ENCODE data around the gene RBKS.
"Not testable (repeated sequence)": the region's sequence is repeated elsewhere in the genome, so short reads cannot be mapped to it uniquely, and the experiment has no call there.

RBKS gene

GRCh38 chr2:27756544-27757498, 133.4 kb downstream of the RBKS start:
- no peak overlapping the region for H3K4me3 ChIP-seq (ENCODE audit: low read depth, low read length)
- no peak for TF ChIP-seq CTCF (conservative IDR thresholded peaks at IDR 0.05; ENCODE audit: low read depth, low read length)
- no peak for DNase-seq (ENCODE audit: low read depth)

GRCh38 chr2:27756091-27756490, 134.1 kb downstream of the RBKS start:
- no peak overlapping the region for H3K4me3 ChIP-seq (ENCODE audit: low read depth, low read length)
- no peak for TF ChIP-seq CTCF (conservative IDR thresholded peaks at IDR 0.05; ENCODE audit: low read depth, low read length)
- DNase-seq (ENCODE audit: low read depth): no peak

GRCh38 chr2:27754831-27755230, 135.4 kb downstream of the RBKS start:
- no peak for TF ChIP-seq CTCF (conservative IDR thresholded peaks at IDR 0.05; ENCODE audit: low read depth, low read length)
- H3K4me3 ChIP-seq (ENCODE audit: low read depth, low read length): no peak overlapping the region
- no peak for DNase-seq (ENCODE audit: low read depth)

GRCh38 chr2:27754138-27754588, 136.0 kb downstream of the RBKS start:
- peak; percentile 89 for DNase-seq (ENCODE audit: low read depth)
- no peak overlapping the region for H3K4me3 ChIP-seq (ENCODE audit: low read depth, low read length)
- TF ChIP-seq CTCF (conservative IDR thresholded peaks at IDR 0.05; ENCODE audit: low read depth, low read length): peak; percentile 99

- DNase-seq (ENCODE audit: low read depth): no peak
- H3K4me3 ChIP-seq (ENCODE audit: low read depth, low read length): no peak overlapping the region
- no peak for TF ChIP-seq CTCF (conservative IDR thresholded peaks at IDR 0.05; ENCODE audit: low read depth, low read length)
Observed at GRCh38 chr2:27752551-27753237, 137.5 kb downstream of the RBKS start.

- DNase-seq (ENCODE audit: low read depth): no peak
- no peak overlapping the region for H3K4me3 ChIP-seq (ENCODE audit: low read depth, low read length)
- no peak for TF ChIP-seq CTCF (conservative IDR thresholded peaks at IDR 0.05; ENCODE audit: low read depth, low read length)
Observed at GRCh38 chr2:27751377-27751776, 138.8 kb downstream of the RBKS start.

- DNase-seq (ENCODE audit: low read depth); H3K4me3 ChIP-seq (ENCODE audit: low read depth, low read length): not testable (repeated sequence)
Observed at GRCh38 chr2:27748803-27749554, 141.2 kb downstream of the RBKS start.
